HepG2 (cell line): ENCODE data around the gene KDM5A. TPM values are rescaled to one million over a fixed set of nuclear protein-coding genes. Genes with fewer than 3 reads are reported as not detected.

Source experiments
- ATAC-seq: fragments of 200-7000 bp; cut with Tn5 transposase; 3 replicates; pipeline ENCODE4 v1.9.1; 2020; ENCODE audit warnings: mild to moderate bottlenecking, moderate library complexity
- BruUV-seq: library from RNA; stranded (reverse); fragments of 400-500 nt; replicated peaks from 2 replicates; lab custom pipeline; 2021; lab: Mats Ljungman, UMichigan
- CTCF ChIA-PET: fragments of 300-600 bp; formaldehyde crosslinking; extraction: SDS; loops from one replicate; lab custom pipeline; 2021; ENCODE audit warnings: low total read pairs, inconsistent platforms, low intra/inter-chr PET ratio; lab: Yijun Ruan, JAX
- POLR2A ChIA-PET: fragments of 350-600 bp; sonication (Branson Sonifier 250); formaldehyde crosslinking; loops from one replicate; lab custom pipeline; 2020; ENCODE audit warnings: antibody characterized with exemption, inconsistent platforms; lab: Yijun Ruan, JAX
- DNase-seq: peaks from one replicate; pipeline ENCODE4 v3.0.0-alpha.2; 2015; ENCODE audit warnings: low spot score
- FAIRE-seq: peaks from 3 replicates; lab custom pipeline; 2011; peaks lifted over from hg19 to GRCh38; lab: Jason Lieb, UNC
- H2AFZ ChIP-seq: one replicate; pipeline ENCODE4 v1.6.1; 2011; ENCODE audit warnings: low read length, inconsistent platforms
- H3K27ac ChIP-seq: fragments of 300-600 bp; 3 replicates; pipeline ENCODE4 v1.8.0; 2011; ENCODE audit warnings: mixed run types, mild to moderate bottlenecking, mixed read lengths, low read length, inconsistent platforms; ENCODE audit not compliant: insufficient read depth; ENCODE audit errors: extremely low read length
- H3K27me3 ChIP-seq, 2 experiments: fragments of 200-600 bp in 1 of 2; 2 replicates in 1 of 2; 3 replicates in 1 of 2; pipeline versions ENCODE4 v1.6.0 to v1.8.0; 2011; ENCODE audit warnings: low read length in 2 of 2, mild to moderate bottlenecking in 2 of 2, moderate library complexity in 2 of 2, inconsistent platforms in 1 of 2; ENCODE audit not compliant: insufficient read depth in 2 of 2, control insufficient read depth in 1 of 2
- H3K36me3 ChIP-seq, 2 experiments: fragments of 200-600 bp in 1 of 2; replicated peaks in 1 of 2; 2 replicates in 1 of 2; 3 replicates in 1 of 2; pipeline versions ENCODE4 v1.5.1 to v1.8.0; 2011; ENCODE audit warnings: low read length in 2 of 2, inconsistent platforms in 1 of 2; ENCODE audit not compliant: insufficient read depth in 2 of 2, control insufficient read depth in 1 of 2
- H3K4me1 ChIP-seq: 2 replicates; pipeline ENCODE4 v1.5.1; 2012; ENCODE audit warnings: low read length, inconsistent platforms; ENCODE audit not compliant: insufficient read depth
- H3K4me2 ChIP-seq: 2 replicates; pipeline ENCODE4 v1.6.0; 2011; ENCODE audit warnings: low read depth, low read length, inconsistent platforms
- H3K4me3 ChIP-seq, 3 experiments: fragments of 200-600 bp in 1 of 3; sonication (generic), shearing (Covaris generic) in 1 of 3; replicated peaks in 1 of 3; 2 replicates each; pipeline ENCODE4 v1.5.1; 2011 to 2016; ENCODE audit warnings: low read length in 3 of 3, inconsistent platforms in 2 of 3, low read depth in 2 of 3, mild to moderate bottlenecking in 2 of 3, control low read depth in 1 of 3, mixed read lengths in 1 of 3; ENCODE audit not compliant: insufficient read depth in 1 of 3
- H3K79me2 ChIP-seq: one replicate; pipeline ENCODE4 v1.6.1; 2011; ENCODE audit warnings: low read length, inconsistent platforms; ENCODE audit not compliant: insufficient read depth
- H3K9ac ChIP-seq: 2 replicates; pipeline ENCODE4 v1.6.0; 2011; ENCODE audit warnings: mild to moderate bottlenecking, low read depth, low read length, inconsistent platforms; ENCODE audit not compliant: insufficient read depth
- H3K9me3 ChIP-seq: 2 replicates; pipeline ENCODE4 v1.5.1; 2012; ENCODE audit warnings: mild to moderate bottlenecking, low read length
- H4K20me1 ChIP-seq: 2 replicates; pipeline ENCODE4 v1.6.0; 2011; ENCODE audit warnings: inconsistent platforms, mild to moderate bottlenecking, low read length, moderate library complexity; ENCODE audit not compliant: insufficient read depth
- BCL6 ChIP-seq: IDR thresholded peaks from 2 replicates; pipeline ENCODE4 v1.6.1; 2016; ENCODE audit warnings: missing genetic modification reagents, missing compliant biosample characterization
- GATAD2A ChIP-seq: IDR thresholded peaks from 2 replicates; pipeline ENCODE4 v1.6.1; 2016
- MXI1 ChIP-seq: IDR thresholded peaks from 3 replicates; pipeline ENCODE4 v1.6.1; 2012; ENCODE audit warnings: low read depth, low read length, inconsistent platforms, borderline replicate concordance
- SMARCC2 ChIP-seq: fragments of 450-650 bp; IDR thresholded peaks from 2 replicates; pipeline ENCODE4 v1.6.1; 2017; ENCODE audit warnings: antibody characterized with exemption, mild to moderate bottlenecking
- TBX2 ChIP-seq: sonication (generic); formaldehyde crosslinking; IDR thresholded peaks from 2 replicates; pipeline ENCODE4 v1.5.0; 2020; ENCODE audit warnings: missing genetic modification reagents, mild to moderate bottlenecking, borderline replicate concordance
- ZFP37 ChIP-seq: sonication (generic); formaldehyde crosslinking; IDR thresholded peaks from 2 replicates; pipeline ENCODE4 v1.4.0; 2020; ENCODE audit warnings: missing genetic modification reagents, borderline replicate concordance
- ZNF205 ChIP-seq: IDR thresholded peaks from 2 replicates; pipeline ENCODE4 v1.6.1; 2018; ENCODE audit warnings: missing biosample characterization, missing genetic modification reagents
- ZNF264 ChIP-seq: sonication (generic); formaldehyde crosslinking; IDR thresholded peaks from 2 replicates; pipeline ENCODE4 v1.4.0; 2020; ENCODE audit warnings: missing genetic modification reagents
- ZNF670 ChIP-seq: sonication (generic); formaldehyde crosslinking; IDR thresholded peaks from 2 replicates; pipeline ENCODE4 v1.8.0; 2022; ENCODE audit warnings: mild to moderate bottlenecking, missing genetic modification reagents, borderline replicate concordance
- ZNF891 ChIP-seq: sonication (generic); formaldehyde crosslinking; IDR thresholded peaks from 2 replicates; pipeline ENCODE4 v1.5.0; 2020; ENCODE audit warnings: mild to moderate bottlenecking, missing genetic modification reagents
- ZSCAN30 ChIP-seq: sonication (generic); formaldehyde crosslinking; IDR thresholded peaks from 2 replicates; pipeline ENCODE4 v1.5.0; 2020; ENCODE audit warnings: mild to moderate bottlenecking, missing genetic modification reagents
- WGBS: methylation state at CpG from one replicate; pipeline ENCODE4 v1.1.6; 2017; ENCODE audit warnings: low lambda C conversion rate; 5-methylcytosine and 5-hydroxymethylcytosine counted together
- in situ Hi-C: cut with HindIII; loops from 2 replicates; pipeline ENCODE4 v1.10.0; 2017; ENCODE audit warnings: low pct_unique_long_range_greater_than_20kb; ENCODE audit not compliant: extremely low pct_ligation_motif_present
- intact Hi-C: fragments of 100-400 bp; cut with micrococcal nuclease; formaldehyde crosslinking; loops from one replicate; pipeline ENCODE4 v1.10.0; 2022; ENCODE audit not compliant: unreplicated experiment
- polyA plus RNA-seq, 8 experiments: library from polyadenylated mRNA; depleted of rRNA in 3 of 8; stranded (reverse) in 7 of 8; unstranded in 1 of 8; fragments of >200 nt; fragmentation: Illumina TruSeq in 4 of 8; extraction: Trizol in 4 of 8; gene quantifications; 2 replicates each; pipeline versions ENCODE4 v1.2.1 to v1.2.3, GENCODE V29; 2011 to 2016; ENCODE audit warnings: low read depth in 4 of 8, missing spikeins in 1 of 8, mixed read lengths in 1 of 8; ENCODE audit not compliant: insufficient read depth in 1 of 8
- total RNA-seq, 5 experiments: library from RNA; depleted of rRNA; stranded (reverse); fragments of >200 nt; fragmentation: Illumina TruSeq; extraction: Trizol; gene quantifications; 2 replicates each; pipeline ENCODE4 v1.2.3, GENCODE V29; 2016; ENCODE audit warnings: low read depth in 1 of 5
- TF ChIP-seq, protein P1 (sequence below): sonication (generic); formaldehyde crosslinking; IDR thresholded peaks from 2 replicates; pipeline ENCODE4 v1.9.0; 2021; ENCODE audit warnings: missing genetic modification reagents, borderline replicate concordance
- TF ChIP-seq, protein P2 (sequence below): IDR thresholded peaks from 2 replicates; pipeline ENCODE4 v1.4.0; 2020; ENCODE audit warnings: mild to moderate bottlenecking, missing genetic modification reagents

Gene KDM5A
- total and polyA plus RNA-seq, 2 of the 13 experiments (the other 11 are each of a cell fraction or from before 2014, with no cell fraction given) = 12.0 to 29.2 TPM

DNA sequence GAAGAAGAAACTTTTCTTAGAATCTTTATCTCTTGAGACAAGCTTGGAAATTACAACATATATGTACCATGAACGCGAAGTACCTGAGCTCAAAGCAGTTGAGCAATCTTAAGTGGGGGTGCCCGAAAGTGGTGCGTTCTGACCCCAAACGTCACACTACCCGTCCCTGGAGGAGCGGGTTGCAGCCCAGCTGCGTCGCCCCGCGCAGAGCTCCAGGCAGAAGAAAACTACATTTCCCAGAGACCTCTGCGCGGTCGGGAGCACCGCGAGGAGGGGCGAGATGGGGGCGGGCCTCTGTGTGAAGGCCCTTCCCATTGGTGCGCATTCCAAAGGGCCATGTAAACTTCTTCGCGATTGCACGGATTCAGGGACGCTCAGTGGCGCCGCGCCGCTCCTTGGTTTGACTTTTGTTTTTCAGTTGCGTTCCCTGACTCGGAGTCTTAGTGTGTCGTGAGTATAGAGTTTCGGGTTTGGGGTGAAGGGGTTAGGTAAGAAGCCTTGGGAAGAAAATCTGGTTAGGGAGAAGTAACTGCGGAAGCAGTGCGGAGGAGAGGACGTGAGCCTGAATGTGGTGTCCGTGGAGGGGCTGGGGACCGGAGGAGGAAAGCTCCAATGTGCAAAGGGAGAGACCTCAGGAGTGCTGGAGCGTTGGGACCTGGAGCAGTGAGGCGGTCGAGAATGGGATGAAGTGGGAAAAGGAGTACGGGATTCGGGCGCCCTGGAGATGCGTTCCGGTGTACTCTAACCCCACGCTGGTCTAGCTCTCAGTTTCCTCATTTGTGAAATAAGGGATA lies 12.3 kb upstream of the KDM5A start, which contains the start of gene CCDC77:
Gene CCDC77, plus strand, starts transcription at position 410 of the 794 bp plus-strand sequence. CDS start 7,740 bp downstream, outside the sequence.
- peak; percentile 77 for FAIRE-seq
- intact Hi-C loops = loop anchor here (1.0 kb wide), 1 partner anchor 12 kb away; the partner anchor contains the start of gene KDM5A
- Histone ChIP-seq H2AFZ (peak within 1 kb of the TSS; percentile 89), H3K4me3 (peak within 1 kb of the TSS; percentile 73 to 92 (median 77)), H3K4me2 (peak within 1 kb of the TSS; percentile 83), H3K36me3 (no peaks in the 10 kb centered on the region; a peak in 1 of 5 replicates), H3K9ac (peak within 1 kb of the TSS; percentile 68), H3K9me3 (no peaks in the 10 kb centered on the region), H4K20me1 (no peaks in the 10 kb centered on the region), H3K79me2 (peaks cover 21% of the 10 kb centered on the region), H3K27ac (peak within 1 kb of the TSS; percentile 58), H3K27me3 (no peaks in the 10 kb centered on the region; a peak in 1 of 5 replicates), H3K4me1 (peaks cover 31% of the 10 kb centered on the region)
- TSS peak; percentile 90 for BruUV-seq
- ChIA-PET CTCF (interaction anchor here (1.6 kb wide), 1 partner anchor 51 kb away, joined by 3 read pairs; no protein-coding TSS in a partner anchor), POLR2A (interaction anchor here (0.8 to 3.5 kb wide), 2 partner anchors 11 to 12 kb away, joined by 3 to 43 read pairs; partner anchors contain the start of gene KDM5A)
- DNase-seq = peak; percentile 89
- WGBS = under 1% methylated on average over 40 of the region's 45 CpGs
- in situ Hi-C loops = no loop called here
- peak; percentile 98 for ATAC-seq
- TF ChIP-seq ZNF264 (CRISPR knock-in tag) (peak; percentile 52; the same call in 1 of the 2 replicates), TBX2 (CRISPR knock-in tag) (peak; percentile 82), ZNF670 (CRISPR knock-in tag) (no peak), ZNF205 (CRISPR knock-in tag) (no peak), MXI1 (peak; percentile 76; the same call in 2 of the 3 replicates), ZNF891 (CRISPR knock-in tag) (no peak; the same call in 1 of the 2 replicates), ZFP37 (CRISPR knock-in tag) (no peak), SMARCC2 (no peak), BCL6 (0 out of 2 replicates have a peak, but pooled peaks have one; percentile 29), GATAD2A (peak; percentile 30; the same call in 1 of the 2 replicates), ZSCAN30 (CRISPR knock-in tag) (no peak)
- TF ChIP-seq, protein P1, sequence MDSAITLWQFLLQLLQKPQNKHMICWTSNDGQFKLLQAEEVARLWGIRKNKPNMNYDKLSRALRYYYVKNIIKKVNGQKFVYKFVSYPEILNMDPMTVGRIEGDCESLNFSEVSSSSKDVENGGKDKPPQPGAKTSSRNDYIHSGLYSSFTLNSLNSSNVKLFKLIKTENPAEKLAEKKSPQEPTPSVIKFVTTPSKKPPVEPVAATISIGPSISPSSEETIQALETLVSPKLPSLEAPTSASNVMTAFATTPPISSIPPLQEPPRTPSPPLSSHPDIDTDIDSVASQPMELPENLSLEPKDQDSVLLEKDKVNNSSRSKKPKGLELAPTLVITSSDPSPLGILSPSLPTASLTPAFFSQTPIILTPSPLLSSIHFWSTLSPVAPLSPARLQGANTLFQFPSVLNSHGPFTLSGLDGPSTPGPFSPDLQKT (CRISPR knock-in tag) = no peak
- TF ChIP-seq, protein P2, sequence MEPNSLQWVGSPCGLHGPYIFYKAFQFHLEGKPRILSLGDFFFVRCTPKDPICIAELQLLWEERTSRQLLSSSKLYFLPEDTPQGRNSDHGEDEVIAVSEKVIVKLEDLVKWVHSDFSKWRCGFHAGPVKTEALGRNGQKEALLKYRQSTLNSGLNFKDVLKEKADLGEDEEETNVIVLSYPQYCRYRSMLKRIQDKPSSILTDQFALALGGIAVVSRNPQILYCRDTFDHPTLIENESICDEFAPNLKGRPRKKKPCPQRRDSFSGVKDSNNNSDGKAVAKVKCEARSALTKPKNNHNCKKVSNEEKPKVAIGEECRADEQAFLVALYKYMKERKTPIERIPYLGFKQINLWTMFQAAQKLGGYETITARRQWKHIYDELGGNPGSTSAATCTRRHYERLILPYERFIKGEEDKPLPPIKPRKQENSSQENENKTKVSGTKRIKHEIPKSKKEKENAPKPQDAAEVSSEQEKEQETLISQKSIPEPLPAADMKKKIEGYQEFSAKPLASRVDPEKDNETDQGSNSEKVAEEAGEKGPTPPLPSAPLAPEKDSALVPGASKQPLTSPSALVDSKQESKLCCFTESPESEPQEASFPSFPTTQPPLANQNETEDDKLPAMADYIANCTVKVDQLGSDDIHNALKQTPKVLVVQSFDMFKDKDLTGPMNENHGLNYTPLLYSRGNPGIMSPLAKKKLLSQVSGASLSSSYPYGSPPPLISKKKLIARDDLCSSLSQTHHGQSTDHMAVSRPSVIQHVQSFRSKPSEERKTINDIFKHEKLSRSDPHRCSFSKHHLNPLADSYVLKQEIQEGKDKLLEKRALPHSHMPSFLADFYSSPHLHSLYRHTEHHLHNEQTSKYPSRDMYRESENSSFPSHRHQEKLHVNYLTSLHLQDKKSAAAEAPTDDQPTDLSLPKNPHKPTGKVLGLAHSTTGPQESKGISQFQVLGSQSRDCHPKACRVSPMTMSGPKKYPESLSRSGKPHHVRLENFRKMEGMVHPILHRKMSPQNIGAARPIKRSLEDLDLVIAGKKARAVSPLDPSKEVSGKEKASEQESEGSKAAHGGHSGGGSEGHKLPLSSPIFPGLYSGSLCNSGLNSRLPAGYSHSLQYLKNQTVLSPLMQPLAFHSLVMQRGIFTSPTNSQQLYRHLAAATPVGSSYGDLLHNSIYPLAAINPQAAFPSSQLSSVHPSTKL (CRISPR knock-in tag) = no peak
